Activated naive CD4-positive, alpha-beta T cell treated with anti-CD3 and anti-CD28 coated beads, Interleukin-2, amount 50 U/mL, for 72 hours (primary cell): ENCODE results near the gene MST1R. TPM values are rescaled to one million over a fixed set of nuclear protein-coding genes. Genes with fewer than 3 reads are reported as not detected.

Experiments used
- ATAC-seq, 2 donors: fragments of 150-1000 bp; cut with Tn5 transposase; 2 replicates each; pipeline ENCODE4 v1.10.0; 2021; ENCODE audit warnings: mild to moderate bottlenecking in 2 of 2, moderate library complexity in 2 of 2
- DNase-seq, 2 donors: peaks; one replicate each; pipeline ENCODE4 v3.0.0; 2021 to 2022; ENCODE audit warnings: low spot score in 2 of 2
- H3K27ac Mint-ChIP-seq, 2 donors: one replicate each; pipeline ENCODE4 v1.8.0; 2022; ENCODE audit warnings: mild to moderate bottlenecking in 2 of 2, mixed read lengths in 2 of 2
- H3K36me3 Mint-ChIP-seq, 2 donors: one replicate each; pipeline ENCODE4 v1.8.0; 2022; ENCODE audit warnings: mixed read lengths in 2 of 2
- H3K9me3 Mint-ChIP-seq, 2 donors: one replicate each; pipeline ENCODE4 v1.8.0; 2022; ENCODE audit warnings: mixed read lengths in 2 of 2
- total RNA-seq, 2 donors: library from RNA; stranded (reverse); gene quantifications; one replicate each; pipeline ENCODE4 v1.2.3, GENCODE V29; 2022

Gene MST1R
- total RNA-seq, 2 donors from 2014 or later, result 0.68 to 2.8 TPM

- H3K36me3 Mint-ChIP-seq, result no peaks in the 10 kb centered on the region
- ATAC-seq, result no peak
- DNase-seq, result no peak
- H3K9me3 Mint-ChIP-seq, result no peaks in the 10 kb centered on the region
- no peak overlapping the region for H3K27ac Mint-ChIP-seq
Observed at GRCh38 chr3:49868862-49869466, 34.7 kb downstream of the MST1R start.

GRCh38 chr3:49867871-49868321 is 35.8 kb downstream of the MST1R start:
- ATAC-seq (no peak), DNase-seq (peak in 1 of 2 donors; percentile 34)
- no peak overlapping the region for H3K27ac Mint-ChIP-seq
- no peaks in the 10 kb centered on the region for H3K36me3 Mint-ChIP-seq
- no peaks in the 10 kb centered on the region for H3K9me3 Mint-ChIP-seq

GRCh38 chr3:49867400-49867799 is 36.3 kb downstream of the MST1R start:
- H3K27ac Mint-ChIP-seq, result no peak overlapping the region
- DNase-seq (no peak), ATAC-seq (no peak)
- H3K9me3 Mint-ChIP-seq, result no peaks in the 10 kb centered on the region
- no peaks in the 10 kb centered on the region for H3K36me3 Mint-ChIP-seq

DNA sequence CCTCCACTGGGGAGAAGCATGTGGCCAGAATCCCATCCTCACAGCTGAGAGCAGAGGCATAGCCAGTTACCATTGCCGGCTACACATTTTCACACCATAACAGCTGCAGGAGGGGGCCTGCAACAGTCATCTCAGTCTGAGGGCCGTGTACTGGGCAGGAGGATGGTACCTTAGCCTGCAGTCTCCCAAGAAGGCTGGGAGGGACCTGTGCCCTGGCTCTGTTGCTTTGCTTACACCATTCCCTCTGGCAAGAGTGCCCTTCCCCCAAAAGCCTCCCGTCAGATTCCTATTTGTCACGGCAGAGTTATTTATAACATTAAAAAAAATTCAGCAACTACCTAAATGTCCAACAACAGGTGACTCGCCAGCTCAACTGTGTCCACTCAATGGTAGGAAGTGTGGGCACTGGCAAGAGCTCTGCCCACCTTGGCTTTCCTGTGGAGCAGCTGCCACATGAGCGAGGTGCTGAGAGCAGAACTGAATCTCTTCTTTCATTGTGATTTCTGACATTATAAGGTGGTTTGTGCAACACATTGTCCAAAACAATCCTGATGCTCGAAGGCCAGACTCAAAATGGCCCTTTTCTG is 38.4 kb downstream of the MST1R start:
- DNase-seq (no peak), ATAC-seq (no peak)
- no peak overlapping the region for H3K27ac Mint-ChIP-seq
- H3K36me3 Mint-ChIP-seq, result no peaks in the 10 kb centered on the region
- H3K9me3 Mint-ChIP-seq, result no peaks in the 10 kb centered on the region

GRCh38 chr3:49864505-49864904 is 39.2 kb downstream of the MST1R start:
- Mint-ChIP-seq H3K9me3 (no peaks in the 10 kb centered on the region), H3K36me3 (no peaks in the 10 kb centered on the region), H3K27ac (no peak overlapping the region)
- DNase-seq (no peak), ATAC-seq (no peak)

- H3K36me3 Mint-ChIP-seq, result peaks cover 0 to 9% of the 10 kb centered on the region in 2 donors
- ATAC-seq (no peak), DNase-seq (no peak)
- no peak overlapping the region for H3K27ac Mint-ChIP-seq
- H3K9me3 Mint-ChIP-seq, result no peaks in the 10 kb centered on the region
Observed at GRCh38 chr3:49859576-49860305, 43.9 kb downstream of the MST1R start.

- H3K9me3 Mint-ChIP-seq, result no peaks in the 10 kb centered on the region
- ATAC-seq, result peak; percentile 99
- peak within 1 kb of the TSS; percentile 94 to 96 for H3K27ac Mint-ChIP-seq
- DNase-seq, result peak; percentile 94 to 97
- peaks cover 0 to 9% of the 10 kb centered on the region in 2 donors for H3K36me3 Mint-ChIP-seq
Observed at GRCh38 chr3:49856181-49857005, 47.3 kb downstream of the MST1R start, which contains the start of gene TRAIP. Gene TRAIP, minus strand, starts transcription at chr3:49856564. Its CDS starts 111 bp downstream, at chr3:49856453.

DNA sequence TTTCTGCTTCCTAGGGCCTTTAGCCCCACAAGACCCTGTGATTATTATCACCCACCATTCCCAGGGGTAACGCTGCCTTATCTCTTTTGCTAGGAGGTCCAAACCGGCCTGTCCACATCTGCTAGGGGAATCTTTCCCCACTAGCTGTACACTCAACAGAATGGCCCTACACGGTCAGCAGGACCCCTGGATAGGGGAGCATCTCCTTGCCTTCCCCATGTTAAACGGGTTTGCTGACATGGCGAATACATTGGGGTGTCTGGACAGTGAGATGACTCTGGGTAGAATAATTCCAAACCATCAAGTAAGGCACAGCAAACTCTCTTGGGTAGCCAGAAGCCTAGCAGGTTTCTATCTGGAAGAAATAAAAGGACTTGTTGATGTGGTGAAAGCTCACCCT is 48.0 kb downstream of the MST1R start:
- Mint-ChIP-seq H3K36me3 (peaks cover 0 to 9% of the 10 kb centered on the region in 2 donors), H3K9me3 (no peaks in the 10 kb centered on the region), H3K27ac (peak overlapping the region; percentile 94 to 96)
- DNase-seq, result no peak
- no peak for ATAC-seq

DNA sequence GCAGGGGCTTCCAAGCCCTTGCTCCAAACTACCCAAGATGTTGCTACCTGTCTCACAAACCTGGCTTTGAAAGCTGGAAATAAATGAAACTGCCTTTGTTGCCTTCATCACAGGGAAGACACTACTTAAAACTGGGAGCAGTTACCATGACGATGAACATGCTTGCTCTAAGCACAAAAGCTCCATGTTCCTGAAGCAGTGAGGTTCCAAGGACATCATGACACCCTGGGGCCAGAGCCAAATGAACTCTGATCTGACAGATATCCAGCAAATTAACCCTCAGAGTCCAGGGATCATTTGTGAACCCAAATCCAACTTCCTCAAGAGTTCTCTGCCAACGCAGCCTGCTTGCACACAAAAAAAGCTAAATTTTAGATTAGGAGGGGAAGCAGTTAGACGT is 58.0 kb downstream of the MST1R start:
- Mint-ChIP-seq H3K9me3 (no peaks in the 10 kb centered on the region), H3K27ac (peak overlapping the region in 1 of 2 donors; percentile 30), H3K36me3 (peaks cover 0 to 4% of the 10 kb centered on the region in 2 donors)
- ATAC-seq (no peak), DNase-seq (no peak)

DNA sequence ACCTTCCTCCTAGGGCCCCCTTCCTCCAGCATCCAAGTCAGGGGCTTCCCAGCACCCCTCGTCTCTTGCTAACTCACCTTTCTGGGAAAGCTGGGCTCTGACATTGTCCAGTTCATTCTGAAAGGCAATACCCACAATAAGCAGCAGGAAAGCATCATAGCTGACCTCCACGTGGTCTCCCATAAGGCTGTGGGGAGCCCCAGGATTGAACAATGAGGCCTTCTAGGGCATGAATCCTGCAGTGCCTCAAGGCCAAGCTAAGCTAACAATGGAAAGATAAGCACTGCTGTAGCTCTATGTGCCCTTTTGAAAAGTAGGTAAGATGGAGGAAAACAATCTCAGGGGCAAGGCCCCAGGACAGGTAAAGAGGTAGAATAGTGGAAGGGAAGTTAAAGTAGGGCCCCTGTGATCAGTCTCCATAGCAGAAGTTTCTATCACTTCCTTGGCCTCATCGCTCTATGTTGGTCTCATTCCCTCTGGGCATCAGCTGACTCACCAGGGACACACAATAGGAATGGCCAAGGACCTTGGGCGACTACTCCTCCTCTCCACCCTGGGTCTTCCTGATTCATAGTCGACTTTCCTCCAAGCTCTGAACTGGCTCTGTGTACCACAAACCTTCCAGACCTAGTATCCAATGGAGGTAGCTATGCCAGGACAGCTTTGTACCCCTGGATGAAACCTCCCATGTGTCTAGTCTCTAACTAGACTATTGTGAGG is 59.0 kb downstream of the MST1R start:
- H3K27ac Mint-ChIP-seq, result no peak overlapping the region
- ATAC-seq (no peak), DNase-seq (no peak)
- H3K9me3 Mint-ChIP-seq, result no peaks in the 10 kb centered on the region
- H3K36me3 Mint-ChIP-seq, result peaks cover 0 to 4% of the 10 kb centered on the region in 2 donors

GRCh38 chr3:49842843-49843517 is 60.7 kb downstream of the MST1R start:
- Mint-ChIP-seq H3K36me3 (peaks cover 0 to 4% of the 10 kb centered on the region in 2 donors), H3K9me3 (no peaks in the 10 kb centered on the region), H3K27ac (peak overlapping the region in 1 of 2 donors; percentile 39)
- ATAC-seq, result no peak
- DNase-seq, result no peak

DNA sequence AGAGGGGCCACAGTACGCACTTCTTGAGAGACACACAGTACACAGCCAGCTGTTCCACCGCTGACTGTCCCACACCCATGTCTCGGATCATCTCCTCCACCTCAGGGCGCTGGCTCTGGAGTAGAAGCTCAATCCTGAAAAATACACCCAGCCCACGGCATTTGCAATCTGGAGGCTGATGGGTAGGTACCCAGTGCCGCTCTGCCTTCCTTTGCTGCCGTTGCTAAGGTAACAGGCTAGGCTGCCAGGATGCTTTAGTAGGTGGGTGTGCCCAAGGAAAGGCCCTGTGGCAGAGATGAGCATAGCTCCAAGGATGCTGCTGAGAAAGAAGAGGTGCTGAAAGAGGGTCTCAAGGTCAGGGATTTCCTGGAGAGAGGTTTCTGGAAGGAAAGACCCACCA is 61.9 kb downstream of the MST1R start:
- H3K9me3 Mint-ChIP-seq, result no peaks in the 10 kb centered on the region
- H3K27ac Mint-ChIP-seq, result peak overlapping the region; percentile 31 to 39
- peaks cover 0 to 4% of the 10 kb centered on the region in 2 donors for H3K36me3 Mint-ChIP-seq
- no peak for DNase-seq
- ATAC-seq, result no peak

- Mint-ChIP-seq H3K36me3 (peaks cover 0 to 4% of the 10 kb centered on the region in 2 donors), H3K9me3 (no peaks in the 10 kb centered on the region), H3K27ac (peak overlapping the region; percentile 20 to 31)
- ATAC-seq (no peak), DNase-seq (no peak)
Observed at GRCh38 chr3:49841126-49841696, 62.5 kb downstream of the MST1R start.

- Mint-ChIP-seq H3K36me3 (peaks cover 0 to under 1% of the 10 kb centered on the region in 2 donors), H3K27ac (no peak overlapping the region), H3K9me3 (no peaks in the 10 kb centered on the region)
- ATAC-seq (no peak), DNase-seq (no peak)
Observed at GRCh38 chr3:49840388-49840787, 63.3 kb downstream of the MST1R start.

GRCh38 chr3:49839193-49839809 is 64.4 kb downstream of the MST1R start:
- peak; percentile 88 to 91 for ATAC-seq
- H3K27ac Mint-ChIP-seq, result no peak overlapping the region
- DNase-seq, result peak in 1 of 2 donors; percentile 75
- no peaks in the 10 kb centered on the region for H3K36me3 Mint-ChIP-seq
- no peaks in the 10 kb centered on the region for H3K9me3 Mint-ChIP-seq
